GM18519 (cell line): ENCODE results near the gene NTN5.
"Not testable (repeated sequence)": the region's sequence is repeated elsewhere in the genome, so short reads cannot be mapped to it uniquely, and the experiment has no call there.

Source experiments
- ATAC-seq: cut with Tn5 transposase; IDR thresholded peaks from one replicate; pipeline ENCODE4 v1.9.1; 2021; ENCODE audit warnings: mild to moderate bottlenecking, moderate library complexity; ENCODE audit not compliant: unreplicated experiment, low FRiP score

NTN5 gene

DNA sequence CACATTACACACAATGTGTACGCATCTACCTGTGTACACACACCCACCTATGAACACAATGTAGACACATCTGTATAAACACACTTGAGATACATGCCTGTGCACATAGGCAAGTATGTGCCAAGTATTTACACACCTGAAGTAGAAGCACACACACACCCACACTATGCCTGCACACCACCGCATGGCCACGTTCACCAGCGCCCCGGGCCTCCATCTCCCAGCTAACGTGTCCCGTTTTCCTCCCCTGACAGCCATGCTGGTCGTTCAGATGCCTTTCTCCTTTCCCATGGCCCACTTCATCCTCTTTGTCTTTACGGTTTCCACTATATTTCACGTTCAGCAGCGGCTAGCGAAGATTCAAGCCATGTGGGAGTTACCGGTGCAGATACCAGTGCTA lies 29.9 kb upstream of the NTN5 start:
- ATAC-seq, result no peak

DNA sequence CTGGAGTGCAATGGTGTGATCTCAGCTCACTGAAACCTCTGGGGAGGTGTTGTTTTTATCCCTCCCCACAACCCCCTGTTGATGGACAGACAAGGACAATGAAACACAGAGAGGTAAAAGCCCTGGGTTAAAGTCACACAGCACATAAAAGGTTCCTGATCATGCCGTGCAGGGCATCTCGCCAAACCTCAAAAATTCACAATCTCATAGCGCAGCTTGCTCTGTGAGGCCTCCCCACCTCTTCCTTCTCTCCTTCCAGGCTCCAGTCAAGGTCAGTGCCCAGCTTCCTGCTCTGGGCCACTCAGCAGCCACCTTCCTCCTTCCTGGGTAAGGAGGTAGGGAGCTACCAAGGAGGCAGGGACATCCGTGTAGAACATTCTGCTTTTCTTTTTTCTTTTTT lies 25.2 kb upstream of the NTN5 start:
- ATAC-seq, result no peak

DNA sequence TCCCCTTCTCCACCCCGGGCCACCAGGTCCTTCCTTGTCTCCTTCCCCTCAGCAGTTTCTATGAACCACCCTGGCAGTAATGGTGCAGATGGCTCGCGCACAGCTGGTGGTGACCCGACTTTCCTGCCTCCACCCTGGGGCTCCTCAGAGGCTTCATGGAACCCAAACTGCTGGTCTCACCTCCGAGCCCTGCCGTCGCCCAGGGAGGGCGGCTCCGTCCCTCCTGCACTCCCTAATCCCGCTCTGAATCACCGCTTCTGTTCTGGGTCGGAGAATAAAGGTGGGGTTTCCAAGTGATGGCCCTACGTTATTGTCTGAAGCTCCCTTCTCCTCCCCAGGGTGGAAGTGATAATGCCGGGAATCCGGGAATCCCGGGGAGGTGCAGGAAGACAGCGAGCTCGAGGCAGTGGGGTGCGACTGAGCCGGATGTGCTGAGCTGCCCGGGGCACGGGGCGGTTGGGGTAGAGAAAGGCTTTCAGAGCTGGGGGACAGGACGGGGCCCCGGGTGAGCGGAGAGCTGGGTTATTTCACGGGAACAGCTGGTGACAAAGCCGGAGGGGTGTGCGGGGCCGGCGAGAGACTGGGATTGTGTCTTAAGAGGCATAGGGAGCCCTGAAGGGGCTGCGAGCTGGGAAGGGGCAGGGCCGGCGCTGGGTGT lies 23.7 kb upstream of the NTN5 start:
- no peak for ATAC-seq

DNA sequence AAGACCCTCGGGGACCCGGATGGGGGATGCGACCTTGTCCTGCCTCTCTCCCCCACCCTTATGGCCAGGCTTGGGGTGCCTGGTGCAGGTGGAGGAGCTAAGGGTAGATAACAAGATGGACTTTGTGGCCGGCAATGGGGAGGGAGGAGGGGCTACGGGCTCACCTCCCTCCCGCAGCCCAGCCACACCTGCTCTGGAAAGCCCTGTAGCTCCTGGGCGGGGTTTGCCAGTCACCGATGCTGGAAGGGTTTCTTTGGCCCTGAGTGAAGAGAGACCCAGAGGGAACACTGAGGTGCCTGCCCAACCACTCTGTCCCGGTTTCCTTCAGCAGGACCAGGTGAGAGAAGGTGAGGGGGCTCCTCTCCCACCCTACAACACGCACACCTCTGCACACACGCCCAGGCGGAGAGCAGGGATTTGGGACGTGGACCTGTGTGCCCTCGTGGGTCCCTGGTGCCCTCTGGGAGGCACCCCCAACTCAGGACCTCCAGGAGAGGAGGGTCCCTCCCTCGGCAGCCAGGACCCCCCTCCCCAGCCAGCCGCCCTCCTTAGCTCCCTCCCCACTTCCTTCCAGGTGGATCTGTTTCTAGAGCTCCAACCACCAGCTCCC lies 23.0 kb upstream of the NTN5 start, which contains the start of gene FUT2:
TSS of gene FUT2 (plus strand) at position 229 of the 610 bp plus-strand sequence. CDS start 6,986 bp downstream, outside the sequence.
- no peak for ATAC-seq

DNA sequence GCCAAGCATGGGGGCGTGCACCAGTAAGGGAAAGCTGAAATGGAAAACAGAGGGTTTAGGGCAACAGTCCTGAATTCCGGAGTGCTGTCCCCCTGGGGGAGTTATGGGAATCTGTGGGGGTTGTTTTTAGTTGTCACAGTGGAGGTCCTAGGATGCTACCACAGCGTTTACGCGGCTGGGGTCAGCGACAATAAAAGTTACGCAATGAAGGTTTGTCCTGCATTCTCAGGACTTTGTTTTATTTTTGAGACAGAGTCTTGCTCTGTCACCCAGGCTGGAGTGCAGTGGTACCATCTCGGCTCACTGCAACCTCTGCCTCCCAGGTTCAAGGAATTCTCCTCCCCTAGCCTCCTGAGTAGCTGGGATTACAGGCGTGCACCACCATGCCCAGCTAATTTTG lies 20.8 kb upstream of the NTN5 start:
- ATAC-seq, result not testable (repeated sequence)

DNA sequence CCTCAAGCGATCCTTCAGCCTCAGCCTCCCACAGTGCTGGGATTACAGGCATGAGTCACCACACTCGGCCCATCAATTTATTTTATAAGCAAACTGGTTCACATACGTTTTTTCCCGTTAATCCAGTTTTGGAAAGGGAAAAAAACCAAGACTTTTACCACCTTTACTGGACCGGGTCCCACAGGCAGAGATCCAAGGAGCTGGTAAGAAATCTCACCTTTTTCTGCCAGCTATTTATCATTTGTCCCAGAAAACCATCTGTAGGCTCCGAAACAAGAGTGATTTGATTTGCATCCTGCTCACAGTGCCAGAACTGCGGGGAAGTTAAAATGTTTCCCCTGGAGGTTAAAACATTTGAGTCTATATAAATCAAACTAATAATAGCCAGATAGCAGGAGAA lies 16.6 kb upstream of the NTN5 start:
- no peak for ATAC-seq

DNA sequence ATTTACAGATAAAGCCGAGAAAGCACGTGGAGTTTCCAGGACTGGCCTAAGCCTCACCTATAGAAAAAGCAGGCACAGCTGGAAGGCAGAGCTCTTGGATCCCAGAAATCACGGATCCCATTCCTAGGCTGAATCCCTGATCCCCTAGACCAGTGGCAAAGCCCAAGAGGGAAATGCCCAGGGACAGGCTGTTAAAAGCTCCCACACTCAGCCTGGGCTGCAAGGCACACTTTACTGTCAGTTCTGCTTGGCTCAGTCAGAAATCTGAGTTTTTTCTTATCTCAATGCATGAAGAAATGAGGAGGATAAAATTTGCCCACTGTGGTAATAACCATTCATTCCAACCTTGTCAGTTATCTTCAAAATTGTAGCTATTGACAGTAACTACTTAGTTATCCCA lies 15.0 kb upstream of the NTN5 start:
- ATAC-seq, result no peak

DNA sequence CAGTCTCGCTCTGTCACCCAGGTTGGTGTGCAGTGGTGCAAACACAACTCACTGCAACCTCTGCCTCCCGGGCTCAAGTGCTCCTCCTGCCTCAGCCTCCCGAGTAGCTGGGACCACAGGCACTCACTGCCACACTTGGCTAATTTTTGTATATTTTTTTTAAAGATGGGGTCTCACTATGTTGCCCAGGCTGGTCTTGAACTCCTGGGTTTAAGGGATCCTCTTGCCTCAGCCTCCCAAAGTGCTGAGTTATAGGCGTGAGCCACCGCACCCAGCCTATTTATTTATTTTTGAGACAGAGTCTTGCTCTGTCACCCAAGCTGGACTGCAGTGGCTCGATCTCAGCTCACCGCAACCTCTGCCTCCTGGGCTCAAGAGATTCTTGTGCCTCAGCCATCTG lies 13.8 kb upstream of the NTN5 start:
- not testable (repeated sequence) for ATAC-seq

DNA sequence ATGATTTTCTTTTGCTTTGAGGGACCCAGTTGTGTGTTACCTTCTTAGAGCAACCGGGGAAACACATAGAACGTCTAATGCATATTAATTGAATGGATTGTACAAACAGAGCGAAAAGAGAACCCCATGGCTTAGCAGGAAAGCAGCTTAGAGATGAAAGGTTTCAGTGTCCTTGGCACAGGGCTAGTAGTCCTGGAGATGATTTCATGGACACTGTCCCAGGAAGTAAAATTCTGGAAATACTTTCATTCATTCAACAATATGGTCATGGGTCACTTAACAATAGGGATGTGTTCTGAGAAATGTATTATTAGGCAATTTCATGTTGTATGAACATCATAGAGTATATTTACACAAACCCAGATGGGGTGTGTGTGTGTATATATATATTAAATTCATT lies 13.3 kb upstream of the NTN5 start:
- no peak for ATAC-seq

DNA sequence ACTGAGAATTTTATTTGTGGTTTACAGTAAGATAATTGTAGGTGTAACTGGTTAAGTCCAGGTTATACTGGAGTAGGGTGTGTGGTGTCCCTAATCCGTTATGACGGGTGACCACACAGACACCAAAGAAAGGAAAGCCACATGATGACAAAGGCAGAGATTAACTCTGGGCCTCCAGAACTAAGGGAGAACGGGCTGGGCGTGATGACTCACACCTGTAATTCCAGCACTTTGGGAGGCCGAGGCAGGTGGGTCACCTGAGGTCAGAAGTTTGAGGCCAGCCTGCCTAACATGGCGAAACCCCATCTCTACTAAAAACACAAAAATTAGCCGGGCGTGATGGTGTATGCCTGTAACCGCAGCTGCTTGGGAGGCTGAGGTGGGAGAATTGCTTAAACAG lies 12.8 kb upstream of the NTN5 start:
- no peak for ATAC-seq

DNA sequence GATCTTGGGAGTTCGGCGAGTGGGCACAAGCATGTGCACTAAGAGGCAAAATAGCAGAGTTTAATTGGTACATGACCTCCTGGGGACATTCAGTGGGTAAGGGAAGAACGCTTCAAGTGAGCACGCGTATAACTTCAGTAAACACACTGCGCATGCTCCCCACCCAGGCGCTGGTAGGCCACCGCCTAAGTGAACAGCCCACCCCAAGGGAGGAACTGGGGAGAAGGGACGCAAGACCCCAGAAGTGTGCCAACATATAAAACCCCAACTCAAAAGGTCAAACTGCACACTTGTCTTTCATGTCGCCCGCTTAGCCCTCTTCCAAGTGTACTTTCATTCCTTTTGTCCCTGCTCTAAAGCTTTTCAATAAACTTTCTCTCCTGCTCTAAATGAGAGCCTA lies 10.5 kb upstream of the NTN5 start:
- ATAC-seq, result no peak

DNA sequence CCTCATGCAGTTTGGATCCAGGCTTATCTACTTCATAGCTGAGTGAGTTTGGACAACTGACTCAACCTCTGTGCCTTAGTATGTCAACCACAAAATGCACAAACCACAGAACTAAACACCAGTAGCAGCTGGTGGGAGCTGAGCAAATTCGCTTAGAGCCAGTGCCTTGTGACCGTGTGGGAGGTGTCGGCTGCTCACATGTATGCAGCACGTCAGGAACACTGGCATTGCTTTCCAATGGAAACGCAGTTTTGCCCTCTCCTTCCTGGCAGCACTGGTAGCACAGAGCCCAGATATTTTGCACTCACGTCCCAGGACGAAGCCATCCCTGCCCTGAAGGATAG lies 8.3 kb upstream of the NTN5 start:
- ATAC-seq, result no peak

DNA sequence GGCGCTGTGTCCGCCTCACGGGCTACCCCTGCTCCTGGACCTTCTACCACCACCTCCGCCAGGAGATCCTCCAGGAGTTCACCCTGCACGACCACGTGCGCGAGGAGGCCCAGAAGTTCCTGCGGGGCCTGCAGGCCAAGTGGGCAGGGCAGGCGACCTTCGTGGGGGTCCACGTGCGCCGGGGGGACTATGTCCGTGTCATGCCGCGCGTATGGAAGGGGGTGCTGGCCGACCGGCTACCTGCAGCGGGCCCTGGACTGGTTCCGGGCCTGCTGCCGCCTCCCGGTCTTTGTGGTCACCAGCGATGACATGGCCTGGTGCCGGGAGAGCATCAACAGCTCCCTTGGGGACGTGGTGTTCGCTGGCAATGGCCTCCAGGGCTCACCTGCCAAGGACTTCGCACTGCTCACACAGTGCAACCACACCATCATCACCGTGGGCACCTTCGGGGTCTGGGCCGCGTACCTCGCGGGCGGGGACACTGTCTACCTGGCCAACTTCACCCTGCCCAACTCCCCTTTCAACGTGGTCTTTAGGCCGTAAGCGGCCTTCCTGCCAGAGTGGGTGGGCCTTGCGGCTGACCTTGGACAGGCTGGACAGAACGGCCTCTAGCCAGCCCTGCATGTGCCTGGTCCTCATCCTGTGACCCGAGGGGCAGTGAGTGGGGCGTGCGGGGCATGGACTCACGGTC lies 7.8 kb upstream of the NTN5 start:
- no peak for ATAC-seq

DNA sequence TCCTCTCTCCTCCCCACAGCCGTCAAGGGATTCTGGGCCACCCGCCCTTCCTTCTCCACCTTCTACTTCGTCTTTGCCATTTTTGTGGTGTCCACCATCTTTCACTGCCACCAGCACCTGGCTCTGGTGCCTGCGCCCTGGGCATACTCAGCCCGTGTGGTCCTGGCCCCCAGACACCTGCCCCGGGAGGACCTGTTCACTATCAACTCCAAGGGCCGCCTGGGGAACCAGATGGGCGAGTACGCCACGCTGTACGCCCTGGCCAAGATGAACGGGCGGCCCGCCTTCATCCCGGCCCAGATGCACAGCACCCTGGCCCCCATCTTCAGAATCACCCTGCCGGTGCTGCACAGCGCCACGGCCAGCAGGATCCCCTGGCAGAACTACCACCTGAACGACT lies 7.2 kb upstream of the NTN5 start:
- ATAC-seq, result not testable (repeated sequence)

DNA sequence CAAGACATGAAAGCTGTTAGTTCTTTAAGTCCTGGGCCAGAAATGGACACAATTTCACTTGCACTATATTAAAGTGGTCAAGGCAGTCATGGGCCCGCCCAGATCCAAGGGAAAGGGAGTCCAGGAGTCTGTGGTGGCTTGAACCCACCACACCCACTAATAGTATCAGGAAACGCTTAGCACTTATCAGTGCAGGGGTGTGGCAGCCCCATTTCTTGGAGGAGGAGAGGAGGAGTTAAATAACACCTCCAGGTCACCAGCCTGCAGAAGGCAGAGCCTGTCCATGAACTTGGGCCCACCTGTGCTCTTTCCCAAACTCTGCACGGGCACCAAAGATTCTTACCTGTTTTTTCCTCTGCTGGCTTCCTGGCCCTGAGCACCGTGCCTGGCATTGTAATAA lies 5.4 kb upstream of the NTN5 start:
- ATAC-seq, result no peak

DNA sequence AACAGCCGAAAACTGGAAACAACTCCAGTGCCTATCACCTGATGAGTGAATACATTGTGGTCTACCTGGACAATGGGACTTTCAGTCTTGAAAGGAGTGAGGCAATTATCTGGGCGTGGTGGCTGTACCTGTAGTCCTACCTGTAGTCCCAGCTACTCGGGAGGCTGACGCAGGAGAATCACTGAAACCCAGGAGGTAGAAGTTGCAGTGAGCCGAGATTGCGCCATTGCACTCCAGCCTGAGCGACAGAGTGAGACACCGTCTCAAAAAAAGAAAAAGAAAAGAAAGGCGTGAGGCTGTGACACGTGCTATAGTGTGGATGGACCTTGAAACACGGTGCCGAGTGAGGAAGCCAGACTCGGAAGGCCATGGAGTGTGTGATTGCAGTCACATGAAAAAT lies 4.1 kb upstream of the NTN5 start:
- no peak for ATAC-seq

DNA sequence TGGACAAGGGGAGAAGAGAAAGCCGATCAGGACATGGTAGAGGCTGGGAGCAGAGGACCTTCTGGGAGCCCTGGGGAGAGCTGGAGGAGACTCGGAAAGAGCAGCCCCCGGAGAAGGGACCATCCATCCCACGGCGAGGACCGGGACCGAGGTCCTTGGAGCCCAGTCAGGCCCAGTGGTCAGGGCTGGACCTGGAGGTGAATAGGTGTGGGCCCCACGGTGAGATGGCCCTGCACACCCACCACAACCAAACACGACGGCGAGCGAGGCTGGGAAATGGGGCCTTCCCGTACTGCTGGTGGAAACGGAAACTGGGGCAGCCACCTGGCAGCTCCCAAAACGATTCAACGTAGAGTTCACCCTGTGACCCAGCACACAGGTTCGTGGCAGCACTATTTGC lies 3.7 kb upstream of the NTN5 start:
- ATAC-seq, result no peak

DNA sequence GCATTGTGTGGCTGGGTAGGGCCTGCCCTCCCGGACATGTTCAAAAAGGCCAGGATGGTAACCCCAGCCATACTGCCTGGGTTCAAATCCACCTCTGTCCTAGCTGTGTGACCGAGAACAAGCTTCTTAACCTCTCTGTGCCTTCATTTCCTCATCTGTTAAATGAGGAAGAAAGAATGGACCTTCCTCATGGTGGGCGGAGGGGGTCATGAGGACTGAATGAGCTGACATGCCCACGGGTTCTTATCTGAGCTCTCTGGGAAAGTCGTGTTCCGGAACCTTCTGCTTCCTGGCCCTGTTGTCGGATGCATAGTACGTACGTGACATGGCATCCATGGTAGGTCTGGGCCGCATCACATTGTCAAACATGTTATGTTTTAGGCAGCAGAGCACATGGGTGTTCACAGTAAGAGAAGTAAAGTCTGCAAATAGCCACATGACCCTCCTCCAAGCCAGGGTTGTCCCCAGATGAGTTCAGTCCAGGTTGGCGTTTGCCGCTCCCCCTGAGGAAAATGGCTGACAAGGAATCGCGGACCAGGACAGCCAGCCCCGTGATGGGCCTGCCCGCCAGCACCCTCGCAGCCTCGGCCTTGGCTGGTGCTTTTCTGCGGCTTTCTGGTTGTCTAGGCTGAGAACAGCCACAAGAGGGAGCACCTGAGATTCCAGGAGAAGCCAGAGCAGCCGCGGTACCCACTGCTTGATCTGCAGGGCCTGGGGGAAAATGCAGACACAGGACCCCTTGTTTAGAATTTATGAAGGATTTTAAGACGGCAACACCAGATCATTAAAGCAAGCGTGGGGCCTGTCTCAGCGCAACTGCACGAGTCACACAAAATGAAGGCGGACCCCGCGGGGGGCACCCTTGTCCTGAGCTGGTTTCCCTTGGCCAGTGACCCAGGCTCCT lies 2.4 kb upstream of the NTN5 start:
- no peak for ATAC-seq

DNA sequence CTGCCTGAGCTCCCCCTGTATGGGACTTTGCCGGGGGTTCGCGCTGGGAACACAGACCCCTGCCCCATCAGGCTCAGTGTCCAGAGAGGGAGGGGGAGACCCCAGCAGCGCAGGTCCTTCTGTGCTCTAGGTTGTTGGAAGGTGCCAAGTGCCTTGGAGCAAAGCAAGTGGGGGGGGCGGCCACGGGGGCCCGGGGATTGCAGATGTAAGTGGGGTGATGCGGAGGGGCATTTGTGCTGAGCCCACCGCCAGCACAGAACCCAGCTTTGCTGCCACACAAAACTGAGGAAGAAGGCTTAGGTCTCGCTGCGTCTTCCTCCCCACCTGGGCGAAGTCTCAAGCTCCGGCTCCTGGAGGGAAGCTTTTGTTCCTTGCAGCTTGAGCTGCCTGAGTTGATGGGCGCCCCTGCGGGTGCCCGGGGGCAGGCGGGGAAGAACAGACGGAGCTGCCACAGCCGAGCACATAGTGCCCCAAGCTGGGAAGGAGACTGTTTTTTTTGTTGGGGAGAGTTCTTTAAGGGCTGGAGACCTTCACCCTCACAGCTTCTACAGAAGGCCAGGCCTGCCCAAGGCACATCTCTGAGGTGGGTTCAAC lies 1.5 kb upstream of the NTN5 start:
- ATAC-seq, result no peak

DNA sequence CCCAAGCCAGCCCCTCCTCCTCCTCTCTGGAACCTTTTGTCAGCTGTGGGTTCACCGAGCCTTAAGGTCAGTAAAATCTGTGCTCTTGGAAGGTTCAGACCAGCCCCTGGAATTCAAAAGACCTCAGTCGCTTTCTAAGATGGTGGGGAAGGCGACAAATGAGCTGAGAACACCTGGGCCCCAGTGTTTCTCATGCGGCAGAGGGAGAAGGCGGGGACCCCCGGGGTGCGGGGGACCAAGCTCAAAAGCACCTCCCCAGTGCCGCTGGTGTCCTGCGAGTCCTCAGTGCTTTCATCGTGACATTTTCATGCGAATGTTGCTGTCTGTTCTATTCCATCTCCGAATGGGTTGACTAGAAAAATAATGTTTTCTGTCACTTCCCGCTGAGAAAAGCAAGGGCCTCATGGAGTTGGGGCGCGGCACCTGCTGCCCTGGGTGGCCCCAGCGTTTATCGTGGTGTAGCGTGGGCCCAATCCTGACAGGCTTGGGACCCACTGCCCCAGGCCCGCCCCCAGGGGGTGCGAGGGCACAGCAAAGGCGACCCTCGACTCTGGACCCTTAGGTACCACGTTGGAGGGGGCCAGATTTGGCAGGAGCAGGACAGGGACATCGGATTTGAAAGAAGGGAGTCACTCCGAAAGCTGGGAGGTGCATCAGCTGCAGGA lies 751 bp upstream of the NTN5 start:
- no peak for ATAC-seq
